ENCODE data around the gene PTGDR.

The PTGDR gene

GRCh38 chr14:52310541-52310940, 43.0 kb downstream of the PTGDR start:
- H3K4me1 ChIP-seq (ENCODE audit: control insufficient read depth, insufficient read depth, low read length, unreplicated experiment), result peaks cover 20% of the 10 kb centered on the region
- H3K36me3 ChIP-seq (ENCODE audit: insufficient read depth, low read length), result no peaks in the 10 kb centered on the region
- no peak overlapping the region for H3K27ac ChIP-seq (ENCODE audit: low read depth, low read length)
- H3K79me2 ChIP-seq (ENCODE audit: control insufficient read depth, insufficient read depth, low read length, unreplicated experiment), result peaks cover 21% of the 10 kb centered on the region
- H2AFZ ChIP-seq (ENCODE audit: low read length, unreplicated experiment), result no peak overlapping the region
- no peaks in the 10 kb centered on the region for H3K27me3 ChIP-seq (ENCODE audit: insufficient read depth, low read length)
- H3K4me3 ChIP-seq (ENCODE audit: low read depth, low read length), result no peak overlapping the region

GRCh38 chr14:52312931-52313355, 45.4 kb downstream of the PTGDR start:
- H3K27ac ChIP-seq (ENCODE audit: low read depth, low read length), result peak overlapping the region; percentile 70
- H3K27me3 ChIP-seq (ENCODE audit: insufficient read depth, low read length), result no peaks in the 10 kb centered on the region
- peak overlapping the region; percentile 98 for H3K4me3 ChIP-seq (ENCODE audit: low read depth, low read length)

GRCh38 chr14:52313462-52313861, 46.0 kb downstream of the PTGDR start:
- peak overlapping the region; percentile 98 for H2AFZ ChIP-seq (ENCODE audit: low read length, unreplicated experiment)
- peak overlapping the region; percentile 70 for H3K27ac ChIP-seq (ENCODE audit: low read depth, low read length)
- peaks cover 47% of the 10 kb centered on the region for H3K79me2 ChIP-seq (ENCODE audit: control insufficient read depth, insufficient read depth, low read length, unreplicated experiment)
- H3K4me1 ChIP-seq (ENCODE audit: control insufficient read depth, insufficient read depth, low read length, unreplicated experiment), result peaks cover 45% of the 10 kb centered on the region
- peak overlapping the region; percentile 98 for H3K4me3 ChIP-seq (ENCODE audit: low read depth, low read length)
- H3K36me3 ChIP-seq (ENCODE audit: insufficient read depth, low read length), result no peaks in the 10 kb centered on the region
- no peaks in the 10 kb centered on the region for H3K27me3 ChIP-seq (ENCODE audit: insufficient read depth, low read length)

More at GRCh38 chr14:52312931-52313355, 45.4 kb downstream of the PTGDR start:
- Histone ChIP-seq H3K36me3 (ENCODE audit: insufficient read depth, low read length) (no peaks in the 10 kb centered on the region), H2AFZ (ENCODE audit: low read length, unreplicated experiment) (peak overlapping the region; percentile 98), H3K4me1 (ENCODE audit: control insufficient read depth, insufficient read depth, low read length, unreplicated experiment) (peaks cover 42% of the 10 kb centered on the region), H3K79me2 (ENCODE audit: control insufficient read depth, insufficient read depth, low read length, unreplicated experiment) (peaks cover 45% of the 10 kb centered on the region)

GRCh38 chr14:52313903-52314594, 46.6 kb downstream of the PTGDR start, which contains the start of gene PTGER2:
PTGER2 (plus strand) TSS chr14:52314312; CDS start chr14:52314549, 237 bp downstream.
- H2AFZ ChIP-seq (ENCODE audit: low read length, unreplicated experiment), result peak within 1 kb of the TSS; percentile 98
- peaks cover 47% of the 10 kb centered on the region for H3K79me2 ChIP-seq (ENCODE audit: control insufficient read depth, insufficient read depth, low read length, unreplicated experiment)
- no peaks in the 10 kb centered on the region for H3K36me3 ChIP-seq (ENCODE audit: insufficient read depth, low read length)
- peak within 1 kb of the TSS; percentile 98 for H3K4me3 ChIP-seq (ENCODE audit: low read depth, low read length)
- peak within 1 kb of the TSS; percentile 70 for H3K27ac ChIP-seq (ENCODE audit: low read depth, low read length)
- peaks cover 51% of the 10 kb centered on the region for H3K4me1 ChIP-seq (ENCODE audit: control insufficient read depth, insufficient read depth, low read length, unreplicated experiment)
- H3K27me3 ChIP-seq (ENCODE audit: insufficient read depth, low read length), result no peaks in the 10 kb centered on the region

- no peaks in the 10 kb centered on the region for H3K27me3 ChIP-seq (ENCODE audit: insufficient read depth, low read length)
Observed at GRCh38 chr14:52314595-52315354, 47.3 kb downstream of the PTGDR start.

GRCh38 chr14:52315355-52315718, 47.8 kb downstream of the PTGDR start:
- Histone ChIP-seq H3K36me3 (ENCODE audit: insufficient read depth, low read length) (peaks cover 8% of the 10 kb centered on the region), H2AFZ (ENCODE audit: low read length, unreplicated experiment) (no peak overlapping the region), H3K4me1 (ENCODE audit: control insufficient read depth, insufficient read depth, low read length, unreplicated experiment) (peaks cover 53% of the 10 kb centered on the region), H3K27me3 (ENCODE audit: insufficient read depth, low read length) (no peaks in the 10 kb centered on the region), H3K4me3 (ENCODE audit: low read depth, low read length) (peak overlapping the region; percentile 98), H3K79me2 (ENCODE audit: control insufficient read depth, insufficient read depth, low read length, unreplicated experiment) (peaks cover 57% of the 10 kb centered on the region), H3K27ac (ENCODE audit: low read depth, low read length) (no peak overlapping the region)

More at GRCh38 chr14:52314595-52315354, 47.3 kb downstream of the PTGDR start:
- peak overlapping the region; percentile 90 for H2AFZ ChIP-seq (ENCODE audit: low read length, unreplicated experiment)
- H3K4me3 ChIP-seq (ENCODE audit: low read depth, low read length), result peak overlapping the region; percentile 98
- H3K36me3 ChIP-seq (ENCODE audit: insufficient read depth, low read length), result peaks cover 2% of the 10 kb centered on the region; the same call in 1 of the 2 replicates
- H3K27ac ChIP-seq (ENCODE audit: low read depth, low read length), result peak overlapping the region; percentile 8; the same call in 1 of the 2 replicates
- H3K79me2 ChIP-seq (ENCODE audit: control insufficient read depth, insufficient read depth, low read length, unreplicated experiment), result peaks cover 52% of the 10 kb centered on the region
- peaks cover 53% of the 10 kb centered on the region for H3K4me1 ChIP-seq (ENCODE audit: control insufficient read depth, insufficient read depth, low read length, unreplicated experiment)

GRCh38 chr14:52318062-52318461, 50.6 kb downstream of the PTGDR start:
- H3K36me3 ChIP-seq (ENCODE audit: insufficient read depth, low read length), result peaks cover 24% of the 10 kb centered on the region
- peaks cover 34% of the 10 kb centered on the region for H3K4me1 ChIP-seq (ENCODE audit: control insufficient read depth, insufficient read depth, low read length, unreplicated experiment)
- H3K27ac ChIP-seq (ENCODE audit: low read depth, low read length), result no peak overlapping the region
- no peaks in the 10 kb centered on the region for H3K27me3 ChIP-seq (ENCODE audit: insufficient read depth, low read length)
- peak overlapping the region; percentile 98 for H3K4me3 ChIP-seq (ENCODE audit: low read depth, low read length)
- H2AFZ ChIP-seq (ENCODE audit: low read length, unreplicated experiment), result peak overlapping the region; percentile 27
- H3K79me2 ChIP-seq (ENCODE audit: control insufficient read depth, insufficient read depth, low read length, unreplicated experiment), result peaks cover 68% of the 10 kb centered on the region

GRCh38 chr14:52318826-52319645, 51.5 kb downstream of the PTGDR start:
- Histone ChIP-seq H3K36me3 (ENCODE audit: insufficient read depth, low read length) (peaks cover 24% of the 10 kb centered on the region), H3K27me3 (ENCODE audit: insufficient read depth, low read length) (no peaks in the 10 kb centered on the region), H3K4me3 (ENCODE audit: low read depth, low read length) (no peak overlapping the region; the same call in 1 of the 2 replicates), H3K4me1 (ENCODE audit: control insufficient read depth, insufficient read depth, low read length, unreplicated experiment) (peaks cover 33% of the 10 kb centered on the region), H3K79me2 (ENCODE audit: control insufficient read depth, insufficient read depth, low read length, unreplicated experiment) (peaks cover 64% of the 10 kb centered on the region), H2AFZ (ENCODE audit: low read length, unreplicated experiment) (no peak overlapping the region), H3K27ac (ENCODE audit: low read depth, low read length) (no peak overlapping the region)

- Histone ChIP-seq H3K36me3 (ENCODE audit: insufficient read depth, low read length) (peaks cover 24% of the 10 kb centered on the region), H2AFZ (ENCODE audit: low read length, unreplicated experiment) (no peak overlapping the region), H3K4me1 (ENCODE audit: control insufficient read depth, insufficient read depth, low read length, unreplicated experiment) (peaks cover 33% of the 10 kb centered on the region), H3K27me3 (ENCODE audit: insufficient read depth, low read length) (no peaks in the 10 kb centered on the region), H3K4me3 (ENCODE audit: low read depth, low read length) (no peak overlapping the region), H3K27ac (ENCODE audit: low read depth, low read length) (no peak overlapping the region), H3K79me2 (ENCODE audit: control insufficient read depth, insufficient read depth, low read length, unreplicated experiment) (peaks cover 61% of the 10 kb centered on the region)
Observed at GRCh38 chr14:52319919-52320318, 52.4 kb downstream of the PTGDR start.

- Histone ChIP-seq H3K27ac (ENCODE audit: low read depth, low read length) (no peak overlapping the region), H3K4me3 (ENCODE audit: low read depth, low read length) (no peak overlapping the region), H3K36me3 (ENCODE audit: insufficient read depth, low read length) (peaks cover 26% of the 10 kb centered on the region), H3K4me1 (ENCODE audit: control insufficient read depth, insufficient read depth, low read length, unreplicated experiment) (peaks cover 31% of the 10 kb centered on the region), H3K79me2 (ENCODE audit: control insufficient read depth, insufficient read depth, low read length, unreplicated experiment) (peaks cover 33% of the 10 kb centered on the region), H3K27me3 (ENCODE audit: insufficient read depth, low read length) (no peaks in the 10 kb centered on the region), H2AFZ (ENCODE audit: low read length, unreplicated experiment) (no peak overlapping the region)
Observed at GRCh38 chr14:52325126-52325525, 57.6 kb downstream of the PTGDR start.
